Measurements from ENCODE around the gene XRCC6.

The XRCC6 gene

DNA sequence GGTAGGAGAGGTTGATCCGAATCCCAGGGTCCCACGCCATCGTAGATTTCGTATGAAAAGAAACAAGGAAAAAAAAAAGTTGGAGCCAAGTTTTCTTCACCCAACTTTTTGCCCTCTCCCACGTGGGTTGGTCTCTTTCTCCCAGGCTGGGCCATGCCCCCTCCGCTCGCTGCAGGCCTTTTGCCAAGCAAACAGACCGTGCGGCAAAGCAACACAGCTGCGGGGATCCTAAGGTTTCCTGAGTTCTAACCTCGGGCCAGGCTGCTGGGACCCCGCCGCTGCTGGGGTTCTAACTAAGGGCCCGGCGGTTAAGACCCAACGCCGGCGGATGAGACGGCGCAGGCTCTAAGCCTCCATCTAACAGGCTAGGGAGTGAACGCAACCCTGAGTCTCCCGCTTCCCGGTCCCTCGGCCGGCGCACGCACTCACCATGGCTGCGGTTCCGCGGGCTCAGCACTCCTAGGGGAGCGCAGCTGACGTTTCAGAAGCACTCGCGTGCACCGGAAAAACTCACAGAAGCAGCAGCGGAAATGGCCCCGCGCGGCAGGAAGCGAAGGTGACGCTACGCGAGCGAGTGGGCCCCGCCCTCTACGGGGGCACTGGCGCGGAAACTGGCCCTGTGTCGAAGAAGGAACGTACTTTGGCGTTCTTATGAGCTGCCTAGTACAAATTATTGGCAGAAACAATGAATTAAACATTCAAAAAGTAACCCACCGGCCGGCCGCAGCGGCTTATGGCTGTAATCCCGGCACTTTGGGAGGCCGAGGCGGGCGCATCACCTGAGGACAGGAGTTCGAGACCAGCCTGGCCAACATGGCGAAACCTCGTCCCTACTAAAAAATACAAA lies 67.5 kb downstream of the XRCC6 start, which contains the start of gene SNU13:
Gene SNU13 (minus strand): TSS at position 503 of the 847 bp plus-strand sequence. CDS start 71 bp downstream, at position 432.
- TF ChIP-seq, protein P1, sequence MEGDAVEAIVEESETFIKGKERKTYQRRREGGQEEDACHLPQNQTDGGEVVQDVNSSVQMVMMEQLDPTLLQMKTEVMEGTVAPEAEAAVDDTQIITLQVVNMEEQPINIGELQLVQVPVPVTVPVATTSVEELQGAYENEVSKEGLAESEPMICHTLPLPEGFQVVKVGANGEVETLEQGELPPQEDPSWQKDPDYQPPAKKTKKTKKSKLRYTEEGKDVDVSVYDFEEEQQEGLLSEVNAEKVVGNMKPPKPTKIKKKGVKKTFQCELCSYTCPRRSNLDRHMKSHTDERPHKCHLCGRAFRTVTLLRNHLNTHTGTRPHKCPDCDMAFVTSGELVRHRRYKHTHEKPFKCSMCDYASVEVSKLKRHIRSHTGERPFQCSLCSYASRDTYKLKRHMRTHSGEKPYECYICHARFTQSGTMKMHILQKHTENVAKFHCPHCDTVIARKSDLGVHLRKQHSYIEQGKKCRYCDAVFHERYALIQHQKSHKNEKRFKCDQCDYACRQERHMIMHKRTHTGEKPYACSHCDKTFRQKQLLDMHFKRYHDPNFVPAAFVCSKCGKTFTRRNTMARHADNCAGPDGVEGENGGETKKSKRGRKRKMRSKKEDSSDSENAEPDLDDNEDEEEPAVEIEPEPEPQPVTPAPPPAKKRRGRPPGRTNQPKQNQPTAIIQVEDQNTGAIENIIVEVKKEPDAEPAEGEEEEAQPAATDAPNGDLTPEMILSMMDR (IDR thresholded peaks at IDR 0.05; ENCODE audit: low read depth, low read length): no peak

DNA sequence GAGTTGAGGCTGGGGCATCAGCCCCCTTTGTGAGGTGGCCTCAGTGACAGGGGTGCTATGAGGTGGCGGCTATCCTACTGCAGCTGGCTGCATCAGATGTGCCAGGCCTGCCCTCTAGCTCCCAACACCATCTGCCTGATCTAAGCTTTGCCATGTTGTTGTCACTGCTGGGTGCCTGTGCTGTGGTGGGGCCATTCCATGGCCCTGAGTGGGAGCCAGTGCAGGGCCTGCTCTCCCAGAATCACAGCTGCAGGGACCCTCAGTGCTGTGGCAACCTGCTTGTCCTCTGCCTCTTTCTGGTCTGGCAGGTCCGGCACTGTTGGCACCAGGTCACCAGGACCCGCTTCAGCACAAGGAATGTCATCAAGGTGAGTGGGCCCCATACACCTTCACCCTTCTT lies 69.4 kb downstream of the XRCC6 start:
- TF ChIP-seq, protein P1 (IDR thresholded peaks at IDR 0.05; ENCODE audit: low read depth, low read length): no peak
- H3K4me3 ChIP-seq (ENCODE audit: low read depth, low read length): no peak overlapping the region

More for the DNA sequence above, 67.5 kb downstream of the XRCC6 start, which contains the start of gene SNU13:
- peak within 1 kb of the TSS; percentile 91 for H3K4me3 ChIP-seq (ENCODE audit: low read depth, low read length)

DNA sequence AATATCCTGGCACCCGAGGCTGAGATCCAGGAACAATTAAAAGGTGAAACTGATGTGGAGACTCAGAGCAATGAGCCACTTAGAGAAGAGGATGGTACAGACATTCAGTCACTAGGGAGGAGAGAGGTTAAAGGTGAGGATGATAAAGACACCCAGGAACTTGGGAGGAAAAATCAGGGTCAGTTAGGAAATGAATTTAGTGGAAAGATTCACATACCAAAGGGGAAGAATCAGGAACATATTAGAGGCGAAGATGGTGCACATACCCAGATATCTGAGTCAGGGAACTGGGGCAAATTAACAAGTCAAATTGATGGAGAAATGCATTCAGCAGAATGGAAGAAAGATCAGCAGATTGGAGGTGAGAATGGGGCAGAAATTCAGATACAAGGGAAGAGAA lies 74.1 kb downstream of the XRCC6 start:
- TF ChIP-seq, protein P1 (IDR thresholded peaks at IDR 0.05; ENCODE audit: low read depth, low read length): no peak
- no peak overlapping the region for H3K4me3 ChIP-seq (ENCODE audit: low read depth, low read length)

- TF ChIP-seq, protein P1 (IDR thresholded peaks at IDR 0.05; ENCODE audit: low read depth, low read length): no peak
- H3K4me3 ChIP-seq (ENCODE audit: low read depth, low read length): no peak overlapping the region
Observed at GRCh38 chr22:41696703-41697102, 75.6 kb downstream of the XRCC6 start.

DNA sequence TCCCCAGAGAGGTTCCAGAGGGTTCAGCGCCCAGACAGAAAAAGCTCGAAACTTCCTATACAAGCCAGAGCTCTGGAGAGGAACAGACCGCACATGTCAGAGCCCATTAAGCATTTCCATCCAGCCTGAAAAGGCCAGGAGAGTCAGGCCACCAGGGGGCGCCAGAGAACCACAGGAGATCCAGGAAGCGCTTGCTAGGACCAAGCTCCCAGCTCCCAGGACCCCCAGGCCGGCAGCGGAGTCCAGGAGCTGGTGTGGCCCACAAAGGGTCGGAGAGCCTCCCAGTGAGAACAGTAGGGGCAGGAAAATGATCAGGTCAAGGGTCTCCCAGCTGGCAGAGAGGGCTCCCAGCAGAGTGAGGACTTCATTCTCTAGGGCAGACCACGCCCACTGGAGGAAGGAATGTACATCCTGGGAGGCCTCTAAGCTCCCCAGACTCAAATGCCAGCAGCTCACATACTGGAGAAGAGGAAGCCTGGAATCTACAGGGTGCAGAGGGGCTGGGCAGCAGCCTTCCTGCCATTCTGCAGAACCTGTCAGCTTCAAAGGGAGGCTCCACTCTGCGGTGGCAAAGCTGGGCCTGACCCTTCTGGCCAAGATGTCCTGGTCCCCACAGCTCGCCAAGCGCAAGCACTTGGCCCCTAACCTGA lies 76.2 kb downstream of the XRCC6 start:
- H3K4me3 ChIP-seq (ENCODE audit: low read depth, low read length): no peak overlapping the region
- TF ChIP-seq, protein P1 (IDR thresholded peaks at IDR 0.05; ENCODE audit: low read depth, low read length): peak; percentile 93

DNA sequence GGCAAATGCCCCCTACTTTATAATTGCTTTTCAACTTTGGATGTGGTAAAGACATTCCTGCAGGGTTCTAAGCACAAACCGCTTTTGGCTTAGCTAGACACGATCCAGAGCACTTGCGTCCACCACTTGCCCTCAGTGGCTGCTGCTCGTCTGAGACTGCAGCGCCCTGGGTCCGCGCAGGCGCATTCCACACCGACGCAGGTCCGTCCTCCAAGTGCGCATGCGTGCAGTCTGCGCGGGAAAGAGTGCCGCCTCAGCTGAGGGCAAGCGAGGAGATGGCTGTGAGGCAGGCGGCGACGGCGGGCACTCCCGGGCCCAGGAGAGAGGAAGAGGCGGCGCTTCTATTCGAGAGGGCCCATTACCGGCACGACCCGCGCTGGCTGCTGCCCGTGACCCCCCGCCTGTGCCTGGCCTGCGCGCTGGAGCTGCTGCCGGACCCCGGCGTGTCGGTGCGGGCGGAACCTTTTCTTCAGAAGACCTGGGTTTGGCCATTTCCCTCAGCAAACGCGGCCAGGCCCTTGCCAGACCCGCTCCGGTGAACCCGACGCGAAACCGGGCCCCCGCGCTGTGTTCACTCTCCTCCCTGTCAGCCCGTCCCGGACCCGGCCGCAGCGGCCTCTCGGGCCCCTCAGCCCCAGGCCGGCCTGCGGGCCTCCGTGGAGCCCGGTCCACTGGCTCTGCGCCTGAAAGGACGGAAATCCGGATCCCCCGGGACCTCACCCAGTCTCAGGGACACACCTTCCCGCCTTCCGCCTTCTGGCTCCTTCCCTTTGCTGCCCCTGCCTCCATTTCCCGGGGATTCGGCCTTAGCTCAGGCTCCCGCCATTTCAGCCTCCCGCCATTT lies 78.4 kb downstream of the XRCC6 start, which contains the start of gene MEI1:
Gene MEI1 (plus strand): TSS at position 240 of the 844 bp plus-strand sequence. CDS start 36 bp downstream, at position 276.
- no peak within 1 kb of the TSS for H3K4me3 ChIP-seq (ENCODE audit: low read depth, low read length)
- TF ChIP-seq, protein P1 (IDR thresholded peaks at IDR 0.05; ENCODE audit: low read depth, low read length): no peak

Measured in WI38 (cell line).